HUES48 (cell line): Measurements from ENCODE around the gene RGS19.
"Not testable (repeated sequence)": the region's sequence is repeated elsewhere in the genome, so short reads cannot be mapped to it uniquely, and the experiment has no call there.

Experiments
- H3K27ac ChIP-seq: one replicate; pipeline ENCODE4 v1.7.0; 2013; ENCODE audit warnings: low read depth, low read length, inconsistent platforms
- H3K27me3 ChIP-seq: 2 replicates; pipeline ENCODE4 v1.6.1; 2013; ENCODE audit warnings: mild to moderate bottlenecking, low read length; ENCODE audit not compliant: control insufficient read depth, insufficient read depth
- H3K36me3 ChIP-seq: 2 replicates; pipeline ENCODE4 v1.6.1; 2013; ENCODE audit warnings: low read length; ENCODE audit not compliant: control insufficient read depth, insufficient read depth
- H3K4me1 ChIP-seq: 2 replicates; pipeline ENCODE4 v1.6.1; 2013; ENCODE audit warnings: mild to moderate bottlenecking, low read length; ENCODE audit not compliant: control insufficient read depth, insufficient read depth
- H3K4me3 ChIP-seq: 2 replicates; pipeline ENCODE4 v1.5.1; 2013; ENCODE audit warnings: mild to moderate bottlenecking, low read depth, low read length
- H3K9ac ChIP-seq: 2 replicates; pipeline ENCODE4 v1.6.1; 2013; ENCODE audit warnings: mild to moderate bottlenecking, low read depth, low read length, moderate library complexity
- H3K9me3 ChIP-seq: 2 replicates; pipeline ENCODE4 v1.6.1; 2013; ENCODE audit warnings: low read length; ENCODE audit not compliant: control insufficient read depth, insufficient read depth

RGS19 gene

GRCh38 chr20:64079273-64080012 is at the start of gene RGS19:
Gene RGS19 (minus strand): TSS chr20:64079518. CDS start chr20:64076886, 2,632 bp downstream.
- peak within 1 kb of the TSS; percentile 82 for H3K4me3 ChIP-seq
- no peaks in the 10 kb centered on the region for H3K9me3 ChIP-seq
- H3K36me3 ChIP-seq = no peaks in the 10 kb centered on the region
- peaks cover 41% of the 10 kb centered on the region for H3K27me3 ChIP-seq
- H3K9ac ChIP-seq = peak within 1 kb of the TSS; percentile 46; the same call in 1 of the 2 replicates
- H3K27ac ChIP-seq = peak within 1 kb of the TSS; percentile 21
- H3K4me1 ChIP-seq = peaks cover 21% of the 10 kb centered on the region

DNA sequence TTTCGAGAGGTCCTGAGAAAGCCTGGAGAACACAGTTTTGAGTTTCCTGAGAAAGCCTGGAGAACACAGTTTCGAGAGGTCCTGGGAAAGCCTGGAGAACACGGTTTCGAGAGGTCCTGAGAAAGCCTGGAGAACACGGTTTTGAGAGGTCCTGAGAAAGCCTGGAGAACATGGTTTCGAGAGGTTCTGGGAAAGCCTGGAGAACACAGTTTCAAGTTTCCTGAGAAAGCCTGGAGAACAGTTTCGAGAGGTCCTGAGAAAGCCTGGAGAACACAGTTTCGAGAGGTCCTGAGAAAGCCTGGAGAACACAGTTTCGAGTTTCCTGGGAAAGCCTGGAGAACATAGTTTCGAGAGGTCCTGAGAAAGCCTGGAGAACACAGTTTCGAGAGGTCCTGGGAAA is 44.2 kb upstream of the RGS19 start:
- H3K27ac ChIP-seq, H3K4me3 ChIP-seq: not testable (repeated sequence)

GRCh38 chr20:64122927-64123326 is 43.6 kb upstream of the RGS19 start:
- not testable (repeated sequence) for H3K27ac ChIP-seq, H3K4me1 ChIP-seq, H3K36me3 ChIP-seq, H3K4me3 ChIP-seq, H3K27me3 ChIP-seq, H3K9ac ChIP-seq
- H3K9me3 ChIP-seq = peaks cover 18% of the 10 kb centered on the region; the same call in 1 of the 2 replicates

More for the DNA sequence above, 44.2 kb upstream of the RGS19 start:
- not testable (repeated sequence) for H3K4me1 ChIP-seq, H3K27me3 ChIP-seq, H3K9ac ChIP-seq, H3K36me3 ChIP-seq
- H3K9me3 ChIP-seq = peaks cover 18% of the 10 kb centered on the region; the same call in 1 of the 2 replicates

DNA sequence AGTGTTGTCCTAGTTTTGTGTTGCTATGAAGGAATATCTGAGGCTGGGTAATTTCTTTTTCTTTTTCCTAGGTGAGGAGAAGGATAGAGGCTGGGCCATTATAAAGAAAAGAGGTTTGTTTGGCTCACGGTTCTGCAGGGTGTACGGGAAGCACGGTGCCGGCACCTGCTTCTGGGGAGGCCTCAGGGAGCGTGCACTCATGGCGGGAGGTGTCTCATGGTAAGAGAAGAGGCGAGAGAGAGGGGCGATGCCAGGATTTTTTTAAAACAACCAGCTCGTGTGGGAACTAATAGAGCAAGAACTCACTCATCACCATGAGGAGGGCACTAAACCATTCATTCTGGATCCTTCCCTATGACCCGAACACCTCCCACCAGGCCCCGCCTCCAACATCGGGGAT is 42.3 kb upstream of the RGS19 start:
- no peaks in the 10 kb centered on the region for H3K36me3 ChIP-seq
- no peak overlapping the region for H3K27ac ChIP-seq
- H3K27me3 ChIP-seq = no peaks in the 10 kb centered on the region
- H3K9me3 ChIP-seq = peaks cover 18% of the 10 kb centered on the region; the same call in 1 of the 2 replicates
- no peak overlapping the region for H3K9ac ChIP-seq
- no peak overlapping the region for H3K4me3 ChIP-seq
- H3K4me1 ChIP-seq = no peaks in the 10 kb centered on the region

DNA sequence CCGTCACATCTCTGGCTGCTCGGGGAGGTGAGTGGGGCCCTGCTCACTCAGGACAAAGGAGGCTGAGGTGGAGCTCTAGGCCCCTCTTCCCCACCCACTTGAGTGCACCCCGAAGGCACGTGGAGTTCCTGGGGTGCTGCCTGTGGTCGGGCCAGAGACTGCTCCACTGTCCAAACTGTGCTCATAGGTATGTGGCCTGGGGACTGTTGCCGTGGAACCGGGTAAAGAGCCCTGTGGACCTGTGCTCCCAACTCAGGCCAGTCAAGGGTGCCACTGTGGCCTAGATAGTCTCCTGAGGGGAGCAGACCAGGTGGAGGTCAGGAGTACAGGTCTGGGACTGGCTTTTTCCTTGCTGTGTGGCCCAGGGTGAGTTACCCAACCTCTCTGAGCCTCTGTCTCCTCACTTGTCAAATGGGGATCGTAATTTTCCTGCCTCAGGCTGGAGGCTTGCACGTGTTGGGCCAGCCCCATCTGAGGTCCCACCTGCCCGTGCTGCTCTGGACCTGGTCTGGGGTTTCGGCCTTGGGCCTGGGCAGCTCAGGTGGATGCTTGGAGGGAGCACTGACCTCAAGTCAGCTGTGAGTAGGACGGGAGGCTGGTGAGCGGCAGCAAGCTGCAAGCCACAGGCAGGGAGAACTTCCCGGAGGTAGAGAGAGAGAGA is 40.5 kb upstream of the RGS19 start:
- H3K9me3 ChIP-seq = peaks cover 18% of the 10 kb centered on the region; the same call in 1 of the 2 replicates
- H3K4me3 ChIP-seq = no peak overlapping the region
- no peaks in the 10 kb centered on the region for H3K27me3 ChIP-seq
- no peaks in the 10 kb centered on the region for H3K36me3 ChIP-seq
- no peak overlapping the region for H3K9ac ChIP-seq
- H3K27ac ChIP-seq = no peak overlapping the region
- H3K4me1 ChIP-seq = no peaks in the 10 kb centered on the region

GRCh38 chr20:64119301-64119680 is 40.0 kb upstream of the RGS19 start:
- Histone ChIP-seq H3K27me3 (no peaks in the 10 kb centered on the region), H3K27ac (no peak overlapping the region), H3K4me1 (no peaks in the 10 kb centered on the region), H3K9ac (no peak overlapping the region), H3K36me3 (no peaks in the 10 kb centered on the region), H3K4me3 (no peak overlapping the region), H3K9me3 (peaks cover 15% of the 10 kb centered on the region; the same call in 1 of the 2 replicates)

DNA sequence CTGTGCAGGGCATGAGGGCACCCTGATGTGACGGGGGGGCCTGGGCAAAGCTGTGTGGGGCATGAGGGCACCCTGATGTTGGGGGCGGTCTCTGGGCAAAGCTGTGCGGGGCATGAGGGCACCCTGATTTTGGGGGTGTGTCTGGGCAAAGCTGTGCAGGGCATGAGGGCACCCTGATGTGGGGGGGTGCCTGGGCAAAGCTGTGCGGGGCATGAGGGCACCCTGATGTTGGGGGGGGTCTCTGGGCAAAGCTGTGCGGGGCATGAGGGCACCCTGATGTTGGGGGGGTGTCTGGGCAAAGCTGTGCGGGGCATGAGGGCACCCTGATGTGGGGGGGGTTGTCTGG is 38.1 kb upstream of the RGS19 start:
- not testable (repeated sequence) for H3K27me3 ChIP-seq

DNA sequence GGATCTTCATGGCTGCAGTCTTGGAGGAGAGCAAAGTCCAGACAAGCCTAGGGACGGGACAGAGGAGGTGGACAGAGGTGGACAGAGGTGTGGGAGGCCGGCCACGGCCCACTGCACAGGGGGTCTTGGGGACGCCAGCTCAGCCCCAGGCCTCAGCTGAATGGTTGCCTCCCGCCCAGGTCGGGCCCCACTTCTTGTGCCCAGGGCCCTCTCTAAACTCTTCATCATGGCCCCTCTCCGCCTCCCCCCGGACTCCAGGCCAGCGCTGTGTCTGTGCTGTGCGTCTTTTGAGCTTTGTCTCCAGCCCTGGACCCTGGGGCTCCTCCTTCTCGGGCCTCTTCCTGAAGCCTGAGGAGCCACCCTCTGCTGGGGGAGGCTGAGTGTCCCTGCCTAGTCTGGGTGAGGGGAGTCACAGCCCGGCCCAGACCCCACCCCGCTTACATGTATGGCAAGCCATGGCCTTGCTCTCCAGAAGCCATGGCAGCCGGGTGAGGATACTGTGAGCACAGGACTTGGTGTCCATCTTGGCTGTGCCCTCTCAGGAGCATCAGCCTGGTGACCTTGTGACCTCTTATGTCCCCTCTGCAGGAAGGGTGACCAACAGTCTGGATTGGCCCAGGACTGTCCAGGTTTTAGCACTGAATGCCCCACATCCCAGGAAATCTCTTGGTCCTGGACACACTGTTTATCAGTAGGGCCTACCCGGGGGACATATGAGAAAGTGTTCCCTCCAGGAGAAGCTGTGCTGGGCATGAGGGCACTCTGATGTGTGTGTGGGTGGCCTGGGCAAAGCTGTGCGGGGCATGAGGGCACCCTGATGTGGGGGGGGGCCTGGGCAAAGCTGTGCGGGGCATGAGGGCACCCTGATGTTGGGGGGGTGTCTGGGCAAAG is 37.5 kb upstream of the RGS19 start:
- Histone ChIP-seq H3K27ac (no peak overlapping the region), H3K4me1 (no peaks in the 10 kb centered on the region), H3K9me3 (peaks cover 15% of the 10 kb centered on the region; the same call in 1 of the 2 replicates), H3K27me3 (no peaks in the 10 kb centered on the region), H3K36me3 (no peaks in the 10 kb centered on the region), H3K4me3 (no peak overlapping the region), H3K9ac (no peak overlapping the region)

More for the DNA sequence above, 38.1 kb upstream of the RGS19 start:
- H3K4me3 ChIP-seq, H3K27ac ChIP-seq, H3K36me3 ChIP-seq, H3K9ac ChIP-seq, H3K4me1 ChIP-seq: not testable (repeated sequence)
- peaks cover 15% of the 10 kb centered on the region; the same call in 1 of the 2 replicates for H3K9me3 ChIP-seq

- peaks cover 8% of the 10 kb centered on the region; the same call in 1 of the 2 replicates for H3K9me3 ChIP-seq
- H3K27ac ChIP-seq = no peak overlapping the region
- no peaks in the 10 kb centered on the region for H3K27me3 ChIP-seq
- H3K4me1 ChIP-seq = no peaks in the 10 kb centered on the region
- no peak overlapping the region for H3K4me3 ChIP-seq
- no peak overlapping the region for H3K9ac ChIP-seq
- no peaks in the 10 kb centered on the region for H3K36me3 ChIP-seq
Observed at GRCh38 chr20:64116016-64116415, 36.7 kb upstream of the RGS19 start.

DNA sequence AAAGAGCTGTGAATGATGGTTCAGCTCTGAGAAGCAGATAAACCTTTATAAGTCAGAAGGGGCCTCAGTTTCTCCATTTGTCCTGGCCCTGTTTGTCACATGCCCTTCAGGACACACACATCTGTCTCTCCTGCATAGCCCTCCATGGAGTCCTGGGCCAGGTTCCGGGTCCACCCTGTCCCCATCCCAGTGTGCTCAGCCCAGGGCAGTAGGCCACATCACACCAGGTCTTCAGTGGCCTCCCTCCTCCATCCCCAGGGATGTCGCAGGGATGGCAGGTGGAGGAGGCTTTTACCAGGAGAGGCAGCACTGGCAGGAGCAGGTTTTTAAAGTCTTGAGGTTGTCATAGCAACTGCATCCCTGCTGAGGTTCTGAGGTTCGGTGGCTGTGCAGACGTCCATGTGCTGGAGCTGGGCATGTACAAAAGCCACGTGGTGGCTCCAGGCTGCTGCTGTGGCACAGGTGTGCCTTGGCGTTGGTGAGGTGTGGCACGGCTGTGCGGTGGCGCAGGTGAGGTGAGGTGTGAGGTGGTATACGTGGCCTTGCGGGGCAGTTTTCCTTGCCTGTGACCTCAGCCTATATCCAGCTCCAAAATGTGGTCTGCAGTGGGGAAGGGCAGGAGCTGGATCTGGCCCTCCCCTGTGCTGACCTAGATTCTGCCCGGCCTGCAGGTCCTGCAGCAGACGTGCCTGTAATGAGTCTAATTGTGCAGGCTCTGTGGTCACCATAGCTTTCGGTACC is 36.0 kb upstream of the RGS19 start:
- Histone ChIP-seq H3K9ac (no peak overlapping the region), H3K4me1 (no peaks in the 10 kb centered on the region)

More for the DNA sequence above, 36.0 kb upstream of the RGS19 start:
- Histone ChIP-seq H3K36me3 (no peaks in the 10 kb centered on the region), H3K4me3 (no peak overlapping the region), H3K9me3 (peaks cover 6% of the 10 kb centered on the region; the same call in 1 of the 2 replicates), H3K27ac (no peak overlapping the region), H3K27me3 (no peaks in the 10 kb centered on the region)
